PFSK-1 (cell line): ENCODE data around the gene AUH.

Source experiments
- FOXP2 ChIP-seq: optimal IDR thresholded peaks from 2 replicates; pipeline ENCODE3; 2011; ENCODE audit warnings: borderline replicate concordance, control low read depth, inconsistent platforms; ENCODE audit not compliant: insufficient read depth; ENCODE audit errors: extremely low read length, extremely low read depth
- POLR2AphosphoS5 ChIP-seq: IDR thresholded peaks from 2 replicates; pipeline ENCODE4 v1.6.1; 2012; ENCODE audit warnings: low read depth, mild to moderate bottlenecking, control low read depth, low read length, moderate library complexity
- SIN3A ChIP-seq: IDR thresholded peaks from 2 replicates; pipeline ENCODE4 v1.6.1; 2012; ENCODE audit warnings: mild to moderate bottlenecking, low read length, moderate library complexity, borderline replicate concordance; ENCODE audit not compliant: insufficient read depth
- TAF1 ChIP-seq: IDR thresholded peaks from 2 replicates; pipeline ENCODE4 v1.6.1; 2012; ENCODE audit warnings: low read length, control low read depth, borderline replicate concordance; ENCODE audit not compliant: insufficient read depth
- TF ChIP-seq, protein P1 (sequence below), 2 experiments: IDR thresholded peaks; 2 replicates each; pipeline versions ENCODE4 v1.6.1 to v1.8.0; 2011 to 2012; ENCODE audit warnings: low read depth in 2 of 2, low read length in 2 of 2, control low read depth in 1 of 2, inconsistent platforms in 1 of 2, mild to moderate bottlenecking in 1 of 2, moderate library complexity in 1 of 2; ENCODE audit not compliant: insufficient read depth in 1 of 2

DNA sequence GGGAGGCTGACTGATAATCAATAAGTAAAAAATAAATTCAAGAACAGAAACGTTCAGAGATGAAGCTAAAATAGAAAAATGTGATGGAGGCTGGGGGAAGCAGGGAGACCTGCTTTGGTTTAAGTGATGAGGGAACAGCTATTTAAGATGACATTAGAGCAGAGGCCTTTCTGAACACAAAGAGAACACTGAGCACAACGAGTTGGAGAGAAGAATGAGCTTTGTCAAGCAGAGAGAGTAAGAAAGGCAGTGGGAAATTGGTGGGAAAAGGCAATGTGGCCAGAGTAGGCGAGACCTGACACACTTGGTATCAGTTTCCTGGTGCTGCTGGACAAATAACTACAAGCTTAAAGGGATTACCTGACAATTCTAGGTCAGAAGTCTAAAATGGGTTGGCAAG lies 20.0 kb downstream of the AUH start:
- TF ChIP-seq, protein P1, sequence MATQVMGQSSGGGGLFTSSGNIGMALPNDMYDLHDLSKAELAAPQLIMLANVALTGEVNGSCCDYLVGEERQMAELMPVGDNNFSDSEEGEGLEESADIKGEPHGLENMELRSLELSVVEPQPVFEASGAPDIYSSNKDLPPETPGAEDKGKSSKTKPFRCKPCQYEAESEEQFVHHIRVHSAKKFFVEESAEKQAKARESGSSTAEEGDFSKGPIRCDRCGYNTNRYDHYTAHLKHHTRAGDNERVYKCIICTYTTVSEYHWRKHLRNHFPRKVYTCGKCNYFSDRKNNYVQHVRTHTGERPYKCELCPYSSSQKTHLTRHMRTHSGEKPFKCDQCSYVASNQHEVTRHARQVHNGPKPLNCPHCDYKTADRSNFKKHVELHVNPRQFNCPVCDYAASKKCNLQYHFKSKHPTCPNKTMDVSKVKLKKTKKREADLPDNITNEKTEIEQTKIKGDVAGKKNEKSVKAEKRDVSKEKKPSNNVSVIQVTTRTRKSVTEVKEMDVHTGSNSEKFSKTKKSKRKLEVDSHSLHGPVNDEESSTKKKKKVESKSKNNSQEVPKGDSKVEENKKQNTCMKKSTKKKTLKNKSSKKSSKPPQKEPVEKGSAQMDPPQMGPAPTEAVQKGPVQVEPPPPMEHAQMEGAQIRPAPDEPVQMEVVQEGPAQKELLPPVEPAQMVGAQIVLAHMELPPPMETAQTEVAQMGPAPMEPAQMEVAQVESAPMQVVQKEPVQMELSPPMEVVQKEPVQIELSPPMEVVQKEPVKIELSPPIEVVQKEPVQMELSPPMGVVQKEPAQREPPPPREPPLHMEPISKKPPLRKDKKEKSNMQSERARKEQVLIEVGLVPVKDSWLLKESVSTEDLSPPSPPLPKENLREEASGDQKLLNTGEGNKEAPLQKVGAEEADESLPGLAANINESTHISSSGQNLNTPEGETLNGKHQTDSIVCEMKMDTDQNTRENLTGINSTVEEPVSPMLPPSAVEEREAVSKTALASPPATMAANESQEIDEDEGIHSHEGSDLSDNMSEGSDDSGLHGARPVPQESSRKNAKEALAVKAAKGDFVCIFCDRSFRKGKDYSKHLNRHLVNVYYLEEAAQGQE (IDR thresholded peaks at IDR 0.05; ENCODE audit: insufficient read depth in 1 of 2, low read depth in 2 of 2, low read length in 2 of 2): no peak
- TF ChIP-seq SIN3A (no peak), POLR2AphosphoS5 (no peak), FOXP2 (no peak), TAF1 (no peak)
